SH-SY5Y (cell line): Measurements from ENCODE around the gene OTUD3.

ENCODE experiments used
- GATA2 ChIP-seq: IDR thresholded peaks from 2 replicates; pipeline ENCODE4 v1.6.1; 2011; ENCODE audit warnings: mild to moderate bottlenecking, low read depth, low read length
- GATA3 ChIP-seq: IDR thresholded peaks from 2 replicates; pipeline ENCODE4 v1.6.1; 2011; ENCODE audit warnings: low read depth, mild to moderate bottlenecking, low read length, moderate library complexity

DNA sequence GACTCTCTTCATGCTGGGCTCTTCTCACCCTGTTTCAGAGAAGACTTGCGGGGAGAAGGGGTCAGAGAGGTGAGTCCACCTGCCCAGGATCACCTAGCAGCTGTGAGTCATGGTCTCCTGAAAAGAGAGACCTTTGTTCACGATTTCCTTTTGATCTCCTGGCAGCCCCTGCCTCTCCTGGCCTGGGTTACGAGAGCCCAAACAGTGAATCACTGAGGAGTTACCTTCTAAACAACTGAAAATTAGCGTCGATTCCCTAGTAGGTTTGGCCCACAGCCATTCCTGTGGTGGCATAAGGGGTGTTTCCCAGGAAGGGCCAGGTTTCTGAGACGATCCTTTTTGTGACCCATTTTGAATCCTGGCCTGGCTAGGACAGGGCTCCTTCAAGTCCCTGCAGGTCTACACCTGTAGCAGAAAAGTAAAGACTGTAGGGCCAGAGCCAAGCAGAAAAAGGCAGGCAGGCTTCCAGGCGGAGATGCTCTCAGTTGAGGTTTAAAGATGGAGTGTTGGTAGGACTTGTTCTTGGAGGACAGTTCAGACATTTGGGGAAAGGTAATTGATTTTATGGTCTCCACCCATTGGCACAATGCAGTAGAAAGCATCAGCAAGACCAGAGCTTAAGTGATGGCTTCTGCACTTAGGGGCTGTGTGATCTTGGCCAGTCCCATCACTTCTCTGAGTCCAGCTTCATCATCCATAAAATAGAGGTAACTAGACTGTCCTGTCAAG, 43.3 kb downstream of the OTUD3 start:
- TF ChIP-seq GATA3 (no peak), GATA2 (no peak)
